Esophagus mucosa (tissue), 1 donor: ENCODE measurements around the gene PRM3. TPM values are rescaled to one million over a fixed set of nuclear protein-coding genes. Genes with fewer than 3 reads are reported as not detected.
"Not testable (repeated sequence)": the region's sequence is repeated elsewhere in the genome, so short reads cannot be mapped to it uniquely, and the experiment has no call there.

ENCODE experiments used
- ATAC-seq: fragments of 200-7000 bp; cut with Tn5 transposase; one replicate; pipeline ENCODE4 v1.9.1; 2020
- total RNA-seq: library from RNA; stranded (reverse); gene quantifications from one replicate; pipeline ENCODE4 v1.2.4, GENCODE V29; 2023
- donor health status: DM: yes; HTN: yes; CAD: no.

Gene PRM3
- total RNA-seq, 1 donor from 2014 or later: not detected

- ATAC-seq: no peak
Observed at GRCh38 chr16:11303405-11304138, 30.1 kb upstream of the PRM3 start.

GRCh38 chr16:11302977-11303376 is 29.5 kb upstream of the PRM3 start:
- peak; percentile 15 for ATAC-seq

GRCh38 chr16:11301645-11302501 is 28.4 kb upstream of the PRM3 start:
- ATAC-seq: peak; percentile 69

- no peak for ATAC-seq
Observed at GRCh38 chr16:11300560-11300892, 27.1 kb upstream of the PRM3 start.

- no peak for ATAC-seq
Observed at GRCh38 chr16:11299865-11300559, 26.6 kb upstream of the PRM3 start.

- ATAC-seq: not testable (repeated sequence)
Observed at GRCh38 chr16:11298950-11299547, 25.6 kb upstream of the PRM3 start.

GRCh38 chr16:11298143-11298900 is 24.9 kb upstream of the PRM3 start:
- ATAC-seq: no peak

GRCh38 chr16:11297492-11298142 is 24.2 kb upstream of the PRM3 start:
- peak; percentile 75 for ATAC-seq

GRCh38 chr16:11296706-11297491 is 23.5 kb upstream of the PRM3 start:
- ATAC-seq: peak; percentile 80

GRCh38 chr16:11296351-11296705 is 22.9 kb upstream of the PRM3 start:
- no peak for ATAC-seq

- no peak for ATAC-seq
Observed at GRCh38 chr16:11295672-11296071, 22.2 kb upstream of the PRM3 start.

- ATAC-seq: no peak
Observed at GRCh38 chr16:11292076-11292748, 18.8 kb upstream of the PRM3 start.

- ATAC-seq: no peak
Observed at GRCh38 chr16:11291091-11291703, 17.8 kb upstream of the PRM3 start.

- ATAC-seq: no peak
Observed at GRCh38 chr16:11290102-11290893, 16.9 kb upstream of the PRM3 start.

- not testable (repeated sequence) for ATAC-seq
Observed at GRCh38 chr16:11289696-11290095, 16.3 kb upstream of the PRM3 start.

GRCh38 chr16:11289202-11289601 is 15.8 kb upstream of the PRM3 start:
- ATAC-seq: no peak

- no peak for ATAC-seq
Observed at GRCh38 chr16:11285842-11286241, 12.4 kb upstream of the PRM3 start.

- no peak for ATAC-seq
Observed at GRCh38 chr16:11283820-11284248, 10.4 kb upstream of the PRM3 start.
